Measurements from ENCODE around the gene CFHR1. TPM values are rescaled to one million over a fixed set of nuclear protein-coding genes. Genes with fewer than 3 reads are reported as not detected.

Gene CFHR1
- total and polyA plus RNA-seq, 2 of the 13 experiments (the other 11 are each of a cell fraction or from before 2014, with no cell fraction given), result not detected

GRCh38 chr1:196774175-196774574, 45.4 kb upstream of the CFHR1 start:
- in situ Hi-C loops (cut with HindIII; ENCODE audit: extremely low pct_ligation_motif_present, low pct_unique_long_range_greater_than_20kb), result no loop called here
- no peak overlapping the region for H3K4me3 ChIP-seq (replicated peaks in 1 of 3; ENCODE audit: insufficient read depth in 1 of 3, low read depth in 2 of 3, low read length in 3 of 3)
- no TSS peak for BruUV-seq (replicated peaks)
- no peak for ATAC-seq
- H4K20me1 ChIP-seq (ENCODE audit: insufficient read depth, low read length), result no peaks in the 10 kb centered on the region
- intact Hi-C loops (cut with micrococcal nuclease; ENCODE audit: unreplicated experiment), result no loop called here
- no peak for DNase-seq (ENCODE audit: low spot score)
- H3K27ac ChIP-seq (ENCODE audit: extremely low read length, insufficient read depth, low read length), result no peak overlapping the region
- H3K36me3 ChIP-seq (replicated peaks in 1 of 2; ENCODE audit: control insufficient read depth in 1 of 2, insufficient read depth in 2 of 2, low read length in 2 of 2), result no peaks in the 10 kb centered on the region
- H3K27me3 ChIP-seq (ENCODE audit: control insufficient read depth in 1 of 2, insufficient read depth in 2 of 2, low read length in 2 of 2), result no peaks in the 10 kb centered on the region
- ChIA-PET CTCF (ENCODE audit: low intra/inter-chr PET ratio, low total read pairs) (no interaction called here), POLR2A (no interaction called here)
- H3K9me3 ChIP-seq (ENCODE audit: low read length), result no peaks in the 10 kb centered on the region
- FAIRE-seq, result no peak
- H2AFZ ChIP-seq (ENCODE audit: low read length), result no peak overlapping the region
- WGBS (ENCODE audit: low lambda C conversion rate), result 22% methylated on average over 2 of the region's 2 CpGs
- H3K9ac ChIP-seq (ENCODE audit: insufficient read depth, low read depth, low read length), result no peak overlapping the region
- no peaks in the 10 kb centered on the region for H3K79me2 ChIP-seq (ENCODE audit: insufficient read depth, low read length)
- H3K4me1 ChIP-seq (ENCODE audit: insufficient read depth, low read length), result no peaks in the 10 kb centered on the region
- H3K4me2 ChIP-seq (ENCODE audit: low read depth, low read length), result no peak overlapping the region
- TF ChIP-seq, protein P1, sequence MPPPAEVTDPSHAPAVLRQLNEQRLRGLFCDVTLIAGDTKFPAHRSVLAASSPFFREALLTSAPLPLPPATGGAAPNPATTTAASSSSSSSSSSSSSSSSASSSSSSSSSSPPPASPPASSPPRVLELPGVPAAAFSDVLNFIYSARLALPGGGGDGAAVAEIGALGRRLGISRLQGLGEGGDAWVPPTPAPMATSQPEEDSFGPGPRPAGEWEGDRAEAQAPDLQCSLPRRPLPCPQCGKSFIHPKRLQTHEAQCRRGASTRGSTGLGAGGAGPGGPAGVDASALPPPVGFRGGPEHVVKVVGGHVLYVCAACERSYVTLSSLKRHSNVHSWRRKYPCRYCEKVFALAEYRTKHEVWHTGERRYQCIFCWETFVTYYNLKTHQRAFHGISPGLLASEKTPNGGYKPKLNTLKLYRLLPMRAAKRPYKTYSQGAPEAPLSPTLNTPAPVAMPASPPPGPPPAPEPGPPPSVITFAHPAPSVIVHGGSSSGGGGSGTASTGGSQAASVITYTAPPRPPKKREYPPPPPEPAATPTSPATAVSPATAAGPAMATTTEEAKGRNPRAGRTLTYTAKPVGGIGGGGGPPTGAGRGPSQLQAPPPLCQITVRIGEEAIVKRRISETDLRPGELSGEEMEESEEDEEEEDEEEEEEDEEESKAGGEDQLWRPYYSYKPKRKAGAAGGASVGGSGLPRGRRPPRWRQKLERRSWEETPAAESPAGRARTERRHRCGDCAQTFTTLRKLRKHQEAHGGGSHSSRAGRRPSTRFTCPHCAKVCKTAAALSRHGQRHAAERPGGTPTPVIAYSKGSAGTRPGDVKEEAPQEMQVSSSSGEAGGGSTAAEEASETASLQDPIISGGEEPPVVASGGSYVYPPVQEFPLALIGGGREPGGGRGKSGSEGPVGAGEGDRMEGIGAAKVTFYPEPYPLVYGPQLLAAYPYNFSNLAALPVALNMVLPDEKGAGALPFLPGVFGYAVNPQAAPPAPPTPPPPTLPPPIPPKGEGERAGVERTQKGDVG (CRISPR knock-in tag; IDR thresholded peaks at IDR 0.05; ENCODE audit: borderline replicate concordance), result no peak
- no peak for TF ChIP-seq RFX1 (IDR thresholded peaks at IDR 0.05)
- TF ChIP-seq IRF2 (CRISPR knock-in tag; IDR thresholded peaks at IDR 0.05), result no peak
- TF ChIP-seq MEIS2 (CRISPR knock-in tag; IDR thresholded peaks at IDR 0.05), result no peak
- TF ChIP-seq ZNF34 (CRISPR knock-in tag; IDR thresholded peaks at IDR 0.05; ENCODE audit: borderline replicate concordance), result no peak
- no peak for TF ChIP-seq ZFP41 (CRISPR knock-in tag; IDR thresholded peaks at IDR 0.05; ENCODE audit: borderline replicate concordance)

DNA sequence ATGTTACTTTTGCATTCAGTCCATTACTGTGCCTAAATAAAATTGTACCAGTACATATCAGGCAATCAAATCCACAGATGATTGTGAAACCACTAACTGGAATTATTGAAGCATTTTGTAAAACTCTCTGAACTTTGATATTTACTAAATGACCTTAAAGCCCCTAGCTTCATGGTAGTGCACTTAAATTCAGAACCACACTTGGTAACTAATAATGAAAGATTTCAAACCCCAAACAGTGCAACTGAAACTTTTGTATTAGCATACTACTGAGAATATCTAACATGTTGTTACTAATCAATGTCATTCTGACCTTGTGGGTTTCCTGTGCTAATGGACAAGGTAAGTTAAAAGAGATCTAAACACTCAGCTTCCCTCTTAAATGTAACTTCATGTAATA, 44.9 kb upstream of the CFHR1 start, which contains the start of gene CFHR3:
CFHR3 (plus strand) TSS at position 238 of the 400 bp plus-strand sequence; CDS start at position 285, 47 bp downstream.
- FAIRE-seq (no peak), ATAC-seq (no peak), DNase-seq (ENCODE audit: low spot score) (no peak)
- H3K9me3 ChIP-seq (ENCODE audit: low read length), result no peaks in the 10 kb centered on the region
- intact Hi-C loops (cut with micrococcal nuclease; ENCODE audit: unreplicated experiment) (no loop called here), in situ Hi-C loops (cut with HindIII; ENCODE audit: extremely low pct_ligation_motif_present, low pct_unique_long_range_greater_than_20kb) (no loop called here)
- H4K20me1 ChIP-seq (ENCODE audit: insufficient read depth, low read length), result no peaks in the 10 kb centered on the region
- no peaks in the 10 kb centered on the region for H3K4me1 ChIP-seq (ENCODE audit: insufficient read depth, low read length)
- H3K36me3 ChIP-seq (replicated peaks in 1 of 2; ENCODE audit: control insufficient read depth in 1 of 2, insufficient read depth in 2 of 2, low read length in 2 of 2), result no peaks in the 10 kb centered on the region
- CTCF ChIA-PET (ENCODE audit: low intra/inter-chr PET ratio, low total read pairs), result no interaction called here
- H3K4me2 ChIP-seq (ENCODE audit: low read depth, low read length), result no peak within 1 kb of the TSS
- BruUV-seq (replicated peaks), result no TSS peak
- no peaks in the 10 kb centered on the region for H3K79me2 ChIP-seq (ENCODE audit: insufficient read depth, low read length)
- H2AFZ ChIP-seq (ENCODE audit: low read length), result no peak within 1 kb of the TSS
- POLR2A ChIA-PET, result no interaction called here
- H3K9ac ChIP-seq (ENCODE audit: insufficient read depth, low read depth, low read length), result no peak within 1 kb of the TSS
- no peaks in the 10 kb centered on the region for H3K27me3 ChIP-seq (ENCODE audit: control insufficient read depth in 1 of 2, insufficient read depth in 2 of 2, low read length in 2 of 2)
- TF ChIP-seq KMT2B (CRISPR knock-in tag; IDR thresholded peaks at IDR 0.05), result no peak
- TF ChIP-seq LBX2 (CRISPR knock-in tag; IDR thresholded peaks at IDR 0.05; ENCODE audit: borderline replicate concordance), result no peak
- TF ChIP-seq ZNF530 (CRISPR knock-in tag; IDR thresholded peaks at IDR 0.05; ENCODE audit: low read depth), result no peak
- H3K27ac ChIP-seq (ENCODE audit: extremely low read length, insufficient read depth, low read length), result no peak within 1 kb of the TSS
- no peak within 1 kb of the TSS for H3K4me3 ChIP-seq (replicated peaks in 1 of 3; ENCODE audit: insufficient read depth in 1 of 3, low read depth in 2 of 3, low read length in 3 of 3)

Data from HepG2 (cell line).